Dermis blood vessel endothelial cell (primary cell): ENCODE measurements around the gene LRP1B. TPM values are rescaled to one million over a fixed set of nuclear protein-coding genes. Genes with fewer than 3 reads are reported as not detected.
"Not testable (repeated sequence)": the region's sequence is repeated elsewhere in the genome, so short reads cannot be mapped to it uniquely, and the experiment has no call there.

ENCODE experiments used
- DNase-seq: peaks from one replicate; pipeline ENCODE4 v3.0.0; 2010
- total RNA-seq: library from RNA; depleted of rRNA; stranded (reverse); fragments of >200 nt; gene quantifications from 2 replicates; pipeline ENCODE4 v1.2.3, GENCODE V29; 2014

The LRP1B gene
- total RNA-seq, 1 donor from 2014 or later = under 0.01 TPM

DNA sequence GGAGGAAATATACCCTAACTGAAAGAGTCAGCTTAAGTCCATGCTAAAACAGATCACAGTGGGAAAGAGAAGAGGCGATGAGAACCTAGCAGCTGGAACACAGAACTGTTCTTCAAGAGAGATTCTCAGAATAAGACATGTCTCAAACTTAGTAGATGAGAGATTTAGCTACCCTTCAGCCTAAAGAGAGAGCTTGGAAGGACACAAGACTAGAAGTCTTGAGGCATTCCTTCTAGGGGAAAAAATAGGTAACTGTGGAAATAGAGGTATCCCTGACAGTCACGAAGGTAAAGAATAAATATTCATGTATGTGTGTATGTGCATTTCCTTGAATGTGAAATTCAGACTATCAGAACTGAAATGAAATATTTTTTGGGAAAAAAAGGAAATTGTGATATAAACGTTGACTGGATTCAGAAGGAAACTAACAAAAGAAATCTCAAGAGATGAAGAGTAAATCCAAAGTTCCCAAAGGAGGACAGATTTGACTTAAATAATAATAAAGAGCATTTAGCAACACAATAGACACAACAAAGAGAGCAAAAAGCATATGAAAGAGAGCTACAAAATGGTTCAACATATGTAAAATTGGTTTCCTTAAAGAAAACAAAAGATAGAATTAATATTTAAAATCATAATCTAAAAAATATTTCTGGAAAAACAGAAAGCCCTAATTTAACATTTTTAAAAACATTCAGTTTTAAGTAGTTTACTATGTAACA is 258.7 kb downstream of the LRP1B start:
- DNase-seq = no peak

- DNase-seq = no peak
These were observed 261.2 kb downstream of the LRP1B start for GRCh38 chr2:141869572-141869971.

DNA sequence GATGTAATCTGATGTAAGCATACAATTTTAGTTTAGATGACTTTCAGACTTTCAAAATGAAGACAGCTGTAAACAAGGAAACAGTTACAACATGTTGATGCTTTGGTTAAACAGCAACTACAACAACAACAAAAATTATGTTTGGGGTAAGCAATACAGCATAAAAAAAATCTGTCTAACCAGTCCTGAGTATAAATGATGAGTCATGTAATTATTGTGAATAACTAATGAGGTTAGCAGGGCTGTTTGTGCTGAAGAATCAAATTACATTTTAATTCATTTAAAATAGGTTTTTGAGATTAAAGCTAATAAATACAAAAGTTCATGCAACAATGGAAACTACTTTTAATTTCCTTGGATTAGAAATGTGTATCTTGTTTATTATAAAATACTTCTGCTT is 266.9 kb downstream of the LRP1B start:
- DNase-seq = no peak

DNA sequence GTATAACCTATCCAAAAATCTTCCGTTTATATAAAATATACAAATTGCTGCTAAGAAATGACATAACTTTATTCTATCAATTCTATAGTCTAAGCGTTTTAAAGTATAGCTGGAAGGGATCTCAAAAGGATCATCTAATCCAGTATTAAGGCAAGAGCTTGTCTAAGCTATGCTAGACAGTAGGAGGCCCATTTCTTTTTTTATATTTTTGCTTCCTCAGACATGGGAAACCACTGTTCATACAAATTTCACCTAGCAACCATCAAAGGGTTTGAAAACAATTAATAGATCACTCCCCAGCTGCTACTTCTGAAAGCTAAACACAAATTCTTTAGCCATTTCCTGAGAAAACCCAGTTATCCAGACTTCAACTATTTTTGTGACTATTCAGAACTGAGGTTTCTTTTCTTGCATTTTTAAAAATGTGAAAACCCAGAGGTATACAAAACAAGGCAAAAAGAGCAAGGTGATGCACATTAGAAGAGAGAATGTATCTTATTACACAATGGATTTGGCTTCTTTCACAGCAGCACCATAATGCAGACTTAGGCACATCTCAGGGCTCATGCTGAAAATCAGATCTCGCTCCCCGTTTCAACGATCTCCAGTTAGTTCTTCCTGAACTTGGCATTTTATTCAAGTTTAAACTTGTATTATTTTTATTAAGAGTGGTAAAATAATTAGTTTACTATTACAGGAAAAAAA is 274.4 kb downstream of the LRP1B start:
- DNase-seq = no peak

GRCh38 chr2:141848191-141848590 is 282.6 kb downstream of the LRP1B start:
- DNase-seq = no peak

- DNase-seq = no peak
These were observed 286.6 kb downstream of the LRP1B start for GRCh38 chr2:141844231-141844630.

DNA sequence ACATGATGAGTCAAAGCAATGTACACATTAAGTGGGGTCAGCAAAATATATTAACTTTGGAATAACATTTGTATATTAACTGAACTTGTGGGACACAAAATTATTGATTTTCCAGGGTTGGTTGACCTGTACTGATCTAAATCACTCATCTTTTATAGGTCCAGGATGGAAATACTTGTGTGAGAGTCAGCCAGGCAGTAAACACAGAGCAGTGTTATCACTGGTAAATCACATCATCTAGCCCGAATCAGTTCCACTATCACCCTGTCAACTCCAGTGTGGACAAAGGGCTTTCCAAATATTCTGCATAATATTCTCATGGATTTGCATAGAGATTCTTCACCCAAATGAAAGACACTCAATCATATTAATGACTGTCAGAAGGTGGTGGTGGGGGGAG is 295.7 kb downstream of the LRP1B start:
- no peak for DNase-seq

DNA sequence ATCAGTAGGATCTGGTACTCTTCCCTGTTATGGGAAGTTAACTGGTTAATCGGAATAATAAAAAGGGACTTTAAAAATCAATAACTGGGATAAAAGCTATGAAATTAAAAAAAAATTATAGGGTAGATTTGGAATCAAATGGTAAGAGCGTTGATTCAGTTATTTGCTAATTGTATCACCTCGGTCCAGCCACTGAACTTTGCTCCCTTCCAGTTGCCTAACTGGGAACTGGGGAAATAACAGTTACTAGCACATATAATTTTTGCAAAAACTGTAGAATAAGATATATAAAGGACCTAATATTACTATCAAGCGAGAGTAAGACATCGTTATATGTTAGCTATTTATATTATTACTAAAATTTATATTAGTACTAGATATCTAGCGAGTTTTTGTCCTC is 302.1 kb downstream of the LRP1B start:
- no peak for DNase-seq

DNA sequence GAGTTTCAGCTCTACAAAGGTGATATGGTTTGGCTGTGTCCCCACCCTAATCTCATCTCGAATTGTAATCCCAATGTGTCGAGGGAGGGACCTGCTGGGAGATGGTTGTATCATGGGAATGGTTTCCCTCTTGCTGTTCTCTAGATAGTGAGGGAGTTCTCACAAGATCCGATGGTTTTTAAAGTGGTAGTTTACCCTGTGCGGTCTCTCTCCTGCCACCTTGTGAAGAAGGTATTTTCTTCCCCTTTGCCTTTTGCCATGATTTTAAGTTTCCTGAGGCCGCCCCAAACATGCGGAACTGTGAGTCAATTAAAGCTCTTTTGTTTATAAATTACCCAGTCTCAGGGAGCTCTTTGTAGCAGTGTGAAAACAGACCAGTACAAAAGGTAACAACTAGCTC is 306.0 kb downstream of the LRP1B start:
- DNase-seq = no peak

GRCh38 chr2:141820893-141821292 is 309.9 kb downstream of the LRP1B start:
- no peak for DNase-seq

GRCh38 chr2:141815320-141815719 is 315.5 kb downstream of the LRP1B start:
- not testable (repeated sequence) for DNase-seq

GRCh38 chr2:141814150-141814549 is 316.7 kb downstream of the LRP1B start:
- DNase-seq = no peak

DNA sequence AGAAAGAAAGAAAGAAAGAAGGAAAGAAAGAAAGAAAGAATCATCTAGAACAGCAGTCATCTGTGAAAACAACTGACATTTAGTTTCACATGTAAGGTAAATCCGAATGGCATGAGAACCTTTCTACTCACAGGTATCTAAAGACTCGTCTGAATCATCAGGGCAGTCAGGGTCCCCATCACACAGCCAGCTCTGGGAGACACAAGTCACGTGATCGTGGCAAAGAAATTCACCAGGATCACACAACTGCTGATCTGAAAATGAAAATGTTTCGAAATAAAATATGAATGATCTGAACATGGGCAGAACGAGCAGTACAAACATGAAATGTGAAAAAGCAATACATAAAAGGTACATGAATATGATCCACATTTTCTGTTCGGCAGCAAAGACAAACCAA is 320.7 kb downstream of the LRP1B start:
- no peak for DNase-seq

GRCh38 chr2:141806090-141806489 is 324.7 kb downstream of the LRP1B start:
- no peak for DNase-seq

- DNase-seq = no peak
These were observed 325.5 kb downstream of the LRP1B start for GRCh38 chr2:141805302-141805701.

DNA sequence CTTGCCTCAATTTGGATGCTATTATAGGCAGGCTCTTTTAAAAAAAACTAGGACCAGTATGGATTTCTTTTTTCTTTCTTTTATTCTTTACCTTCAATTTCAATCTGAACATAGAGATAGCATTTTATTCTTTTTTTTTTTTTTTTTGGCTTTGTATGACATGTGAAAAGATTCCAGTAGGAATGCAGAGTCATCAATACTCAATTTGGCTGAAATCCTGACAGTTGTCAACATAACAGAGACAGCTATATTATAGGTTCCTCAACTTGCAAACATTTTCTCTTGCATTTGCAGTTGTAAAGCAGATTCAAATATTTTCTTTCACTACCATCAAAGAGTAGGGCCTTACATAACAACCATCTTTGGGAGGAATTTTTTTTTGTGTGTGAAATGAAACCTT is 334.4 kb downstream of the LRP1B start:
- DNase-seq = no peak

GRCh38 chr2:141791521-141791920 is 339.3 kb downstream of the LRP1B start:
- DNase-seq = no peak

DNA sequence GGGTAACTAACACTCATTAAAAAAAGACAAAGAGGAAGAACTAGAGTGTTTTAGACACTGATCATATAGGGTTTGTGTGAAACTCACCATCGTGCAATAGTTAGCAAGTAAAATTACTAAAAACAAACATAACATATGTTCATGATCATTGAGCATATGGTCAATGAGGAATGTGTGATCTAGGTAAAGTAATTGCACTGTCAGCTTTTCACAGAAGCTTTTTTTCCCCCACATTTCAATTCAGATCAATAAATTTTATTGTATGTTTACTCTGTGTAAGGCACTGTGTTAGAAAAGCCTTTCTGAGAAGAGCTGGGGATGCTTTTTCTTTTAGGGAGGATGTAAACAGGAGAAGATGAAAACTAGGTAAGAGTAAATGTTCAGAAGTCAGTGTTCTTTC is 348.2 kb downstream of the LRP1B start:
- no peak for DNase-seq

DNA sequence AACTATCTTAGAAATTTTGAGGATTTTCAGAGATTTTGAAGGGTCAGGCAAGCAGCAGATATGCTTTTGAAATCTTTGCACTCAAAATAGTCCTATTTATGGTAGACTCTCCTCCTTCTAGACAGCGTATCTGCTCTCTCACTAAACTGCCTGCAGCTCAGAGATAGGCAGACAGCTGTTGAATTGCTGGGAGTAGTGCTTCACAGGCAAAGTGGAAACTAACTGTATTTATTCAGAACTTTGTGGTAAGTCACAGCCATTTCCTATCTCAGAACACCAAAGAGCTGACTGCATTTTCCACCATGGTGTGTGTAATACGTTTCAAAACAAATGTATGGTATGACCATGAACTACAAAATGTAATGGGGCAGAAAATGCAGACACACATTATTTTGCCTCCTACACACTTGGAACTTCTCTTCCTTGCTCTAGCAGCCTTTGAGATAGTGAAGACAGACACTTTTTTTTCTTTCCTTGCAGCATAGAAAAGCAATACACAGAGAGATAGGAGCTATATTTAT is 352.4 kb downstream of the LRP1B start:
- no peak for DNase-seq

GRCh38 chr2:141770530-141770929 is 360.3 kb downstream of the LRP1B start:
- DNase-seq = no peak

- no peak for DNase-seq
These were observed 363.1 kb downstream of the LRP1B start for GRCh38 chr2:141767691-141768090.

DNA sequence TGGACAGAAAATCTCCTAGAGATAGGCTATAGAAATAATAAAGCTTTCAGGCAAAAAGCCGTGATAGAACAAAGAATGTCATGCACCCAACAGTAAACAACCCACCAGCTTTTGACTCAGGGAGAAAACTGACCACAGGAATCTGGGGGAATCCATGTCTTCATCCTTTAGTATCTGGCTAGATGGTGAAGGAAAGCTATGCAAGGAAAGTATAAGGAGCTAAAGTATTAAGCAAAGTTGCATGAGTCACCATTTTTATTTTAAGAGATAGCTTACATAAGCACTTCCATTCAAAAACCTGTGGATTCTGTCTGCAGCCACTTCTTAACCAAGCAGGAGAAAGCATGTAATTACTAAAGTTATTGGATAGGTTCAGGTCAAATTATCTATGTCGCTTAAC is 363.8 kb downstream of the LRP1B start:
- DNase-seq = no peak

- DNase-seq = no peak
These were observed 364.6 kb downstream of the LRP1B start for GRCh38 chr2:141766225-141766624.

GRCh38 chr2:141748616-141749015 is 382.2 kb downstream of the LRP1B start:
- no peak for DNase-seq
